ENCODE results near the gene BMP8A. TPM values are rescaled to one million over a fixed set of nuclear protein-coding genes. Genes with fewer than 3 reads are reported as not detected.

The BMP8A gene
- total RNA-seq, 1 donor from 2014 or later, result not detected

DNA sequence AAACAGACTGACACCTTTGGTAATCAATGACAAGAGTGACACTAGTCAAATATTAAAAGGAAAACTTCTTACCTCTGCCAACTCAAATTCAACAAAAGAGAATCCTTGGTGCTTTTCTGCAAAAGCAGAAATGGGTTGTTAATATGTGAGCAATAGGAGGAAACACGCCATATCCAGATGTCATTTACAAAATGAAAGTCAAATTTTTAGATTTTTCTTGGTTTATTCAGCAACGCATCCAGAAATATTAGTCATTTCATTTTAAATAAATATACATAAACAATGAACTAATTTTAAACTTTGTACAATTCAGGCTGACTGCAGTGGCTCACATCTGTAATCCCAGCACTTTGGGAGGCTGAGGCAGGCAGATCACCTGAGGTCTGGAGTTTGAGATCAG, 62.8 kb downstream of the BMP8A start:
- TF ChIP-seq, protein P1, sequence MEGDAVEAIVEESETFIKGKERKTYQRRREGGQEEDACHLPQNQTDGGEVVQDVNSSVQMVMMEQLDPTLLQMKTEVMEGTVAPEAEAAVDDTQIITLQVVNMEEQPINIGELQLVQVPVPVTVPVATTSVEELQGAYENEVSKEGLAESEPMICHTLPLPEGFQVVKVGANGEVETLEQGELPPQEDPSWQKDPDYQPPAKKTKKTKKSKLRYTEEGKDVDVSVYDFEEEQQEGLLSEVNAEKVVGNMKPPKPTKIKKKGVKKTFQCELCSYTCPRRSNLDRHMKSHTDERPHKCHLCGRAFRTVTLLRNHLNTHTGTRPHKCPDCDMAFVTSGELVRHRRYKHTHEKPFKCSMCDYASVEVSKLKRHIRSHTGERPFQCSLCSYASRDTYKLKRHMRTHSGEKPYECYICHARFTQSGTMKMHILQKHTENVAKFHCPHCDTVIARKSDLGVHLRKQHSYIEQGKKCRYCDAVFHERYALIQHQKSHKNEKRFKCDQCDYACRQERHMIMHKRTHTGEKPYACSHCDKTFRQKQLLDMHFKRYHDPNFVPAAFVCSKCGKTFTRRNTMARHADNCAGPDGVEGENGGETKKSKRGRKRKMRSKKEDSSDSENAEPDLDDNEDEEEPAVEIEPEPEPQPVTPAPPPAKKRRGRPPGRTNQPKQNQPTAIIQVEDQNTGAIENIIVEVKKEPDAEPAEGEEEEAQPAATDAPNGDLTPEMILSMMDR (IDR thresholded peaks at IDR 0.05; ENCODE audit: unreplicated experiment), result no peak
- H3K4me1 Mint-ChIP-seq (ENCODE audit: unreplicated experiment), result no peaks in the 10 kb centered on the region
- no peak overlapping the region for H3K4me3 Mint-ChIP-seq (ENCODE audit: unreplicated experiment)
- no peaks in the 10 kb centered on the region for H3K27me3 Mint-ChIP-seq (ENCODE audit: unreplicated experiment)
- H3K27ac Mint-ChIP-seq (ENCODE audit: unreplicated experiment), result no peak overlapping the region
- H3K36me3 Mint-ChIP-seq (ENCODE audit: low read depth, unreplicated experiment), result peaks cover 6% of the 10 kb centered on the region
- H3K9me3 Mint-ChIP-seq (ENCODE audit: unreplicated experiment), result no peaks in the 10 kb centered on the region
- DNase-seq (ENCODE audit: low spot score), result no peak

DNA sequence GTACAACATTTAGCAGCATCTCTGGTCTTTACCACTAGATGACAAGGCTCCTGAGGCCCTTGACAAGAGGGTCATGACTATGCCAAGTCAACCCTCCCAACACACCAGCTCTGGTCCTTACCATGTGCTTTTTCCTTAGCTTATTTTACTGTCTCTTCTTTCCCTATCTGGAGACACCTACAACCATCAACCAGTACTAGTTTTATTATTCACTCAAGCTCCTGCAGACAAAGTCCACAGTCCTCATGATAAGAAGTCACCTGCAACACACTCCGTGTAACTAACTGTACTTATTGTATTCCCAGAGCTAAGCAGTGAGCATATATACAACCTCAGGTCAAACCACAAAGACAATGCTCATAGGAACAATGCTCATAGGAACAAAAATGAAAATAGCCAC, 69.8 kb downstream of the BMP8A start:
- Mint-ChIP-seq H3K4me1 (ENCODE audit: unreplicated experiment) (no peaks in the 10 kb centered on the region), H3K4me3 (ENCODE audit: unreplicated experiment) (no peak overlapping the region), H3K9me3 (ENCODE audit: unreplicated experiment) (no peaks in the 10 kb centered on the region), H3K27me3 (ENCODE audit: unreplicated experiment) (no peaks in the 10 kb centered on the region), H3K27ac (ENCODE audit: unreplicated experiment) (no peak overlapping the region), H3K36me3 (ENCODE audit: low read depth, unreplicated experiment) (peaks cover 46% of the 10 kb centered on the region)
- TF ChIP-seq, protein P1 (IDR thresholded peaks at IDR 0.05; ENCODE audit: unreplicated experiment), result no peak
- no peak for DNase-seq (ENCODE audit: low spot score)

DNA sequence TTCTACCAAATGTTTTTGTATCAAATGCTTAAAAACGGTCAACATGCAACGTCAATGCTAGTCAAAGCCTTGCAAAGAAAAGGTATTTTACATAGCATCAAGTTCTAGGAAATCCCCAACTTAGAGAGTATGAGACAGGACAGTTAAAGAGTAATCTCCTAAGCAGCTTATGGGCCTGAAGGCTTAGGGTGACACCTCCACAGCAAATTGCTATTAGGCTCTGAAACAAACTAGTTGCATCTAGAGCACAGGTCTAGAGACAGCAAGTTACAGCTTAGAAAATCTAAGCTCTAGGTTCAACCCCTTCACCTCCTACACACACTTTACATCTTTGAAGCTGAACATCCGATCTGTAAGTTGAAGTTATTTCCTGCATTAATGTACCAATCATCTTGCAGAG, 71.5 kb downstream of the BMP8A start:
- Mint-ChIP-seq H3K36me3 (ENCODE audit: low read depth, unreplicated experiment) (peaks cover 60% of the 10 kb centered on the region), H3K9me3 (ENCODE audit: unreplicated experiment) (no peaks in the 10 kb centered on the region)

DNA sequence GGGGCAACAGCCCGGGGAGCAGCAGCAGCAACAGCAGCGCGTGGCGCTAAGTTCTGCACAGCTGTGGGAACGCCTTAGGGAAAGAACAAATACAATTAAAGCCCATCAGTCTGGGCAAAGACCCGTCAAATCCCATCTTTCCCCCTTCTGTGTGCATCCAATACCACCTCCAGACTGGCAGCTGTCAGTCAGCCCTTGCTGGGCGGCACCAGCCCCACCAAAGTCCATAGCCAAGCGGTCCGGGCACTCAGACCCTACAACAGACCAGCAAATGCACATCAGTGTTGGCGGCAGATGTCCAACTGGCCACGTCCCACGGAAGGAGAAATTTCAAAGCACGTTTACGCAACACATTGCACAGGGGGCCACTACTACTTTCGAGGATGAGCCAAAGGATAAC, 72.2 kb downstream of the BMP8A start:
- Mint-ChIP-seq H3K27ac (ENCODE audit: unreplicated experiment) (peak overlapping the region; percentile 57), H3K4me3 (ENCODE audit: unreplicated experiment) (peak overlapping the region; percentile 42), H3K27me3 (ENCODE audit: unreplicated experiment) (no peaks in the 10 kb centered on the region), H3K9me3 (ENCODE audit: unreplicated experiment) (no peaks in the 10 kb centered on the region), H3K4me1 (ENCODE audit: unreplicated experiment) (no peaks in the 10 kb centered on the region), H3K36me3 (ENCODE audit: low read depth, unreplicated experiment) (peaks cover 65% of the 10 kb centered on the region)
- DNase-seq (ENCODE audit: low spot score), result no peak
- TF ChIP-seq, protein P1 (IDR thresholded peaks at IDR 0.05; ENCODE audit: unreplicated experiment), result no peak

More for the DNA sequence above, 71.5 kb downstream of the BMP8A start:
- Mint-ChIP-seq H3K27me3 (ENCODE audit: unreplicated experiment) (no peaks in the 10 kb centered on the region), H3K4me1 (ENCODE audit: unreplicated experiment) (no peaks in the 10 kb centered on the region), H3K4me3 (ENCODE audit: unreplicated experiment) (no peak overlapping the region), H3K27ac (ENCODE audit: unreplicated experiment) (no peak overlapping the region)
- no peak for DNase-seq (ENCODE audit: low spot score)
- TF ChIP-seq, protein P1 (IDR thresholded peaks at IDR 0.05; ENCODE audit: unreplicated experiment), result no peak

DNA sequence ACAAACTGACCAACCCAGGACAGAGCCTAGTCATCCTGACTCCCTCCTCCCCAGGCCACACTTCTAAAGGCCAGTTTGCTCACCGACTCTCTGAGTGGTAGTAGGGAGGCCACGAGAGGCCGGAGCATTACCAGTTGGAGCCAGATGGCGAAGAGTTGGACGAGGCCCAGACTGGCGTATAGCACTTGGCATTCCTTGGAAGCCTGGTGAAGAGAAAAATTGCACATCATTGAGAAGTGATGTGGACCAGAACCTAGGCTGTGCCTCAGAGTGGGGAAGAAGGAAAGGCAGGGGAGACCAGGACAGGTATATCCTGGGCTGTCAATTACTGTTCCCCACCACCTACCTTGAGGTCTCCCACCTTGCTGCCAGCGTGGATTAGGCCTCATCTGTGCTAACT, 72.9 kb downstream of the BMP8A start:
- no peak overlapping the region for H3K4me3 Mint-ChIP-seq (ENCODE audit: unreplicated experiment)
- H3K9me3 Mint-ChIP-seq (ENCODE audit: unreplicated experiment), result no peaks in the 10 kb centered on the region
- TF ChIP-seq, protein P1 (IDR thresholded peaks at IDR 0.05; ENCODE audit: unreplicated experiment), result no peak
- H3K27ac Mint-ChIP-seq (ENCODE audit: unreplicated experiment), result no peak overlapping the region
- no peaks in the 10 kb centered on the region for H3K27me3 Mint-ChIP-seq (ENCODE audit: unreplicated experiment)
- peaks cover 62% of the 10 kb centered on the region for H3K36me3 Mint-ChIP-seq (ENCODE audit: low read depth, unreplicated experiment)
- no peaks in the 10 kb centered on the region for H3K4me1 Mint-ChIP-seq (ENCODE audit: unreplicated experiment)
- DNase-seq (ENCODE audit: low spot score), result no peak

Data from endothelial cell (in vitro differentiated cells).